Gastroesophageal sphincter (tissue), 3 donors: ENCODE measurements around the gene FBH1.

ENCODE experiments used
- CTCF ChIP-seq, 4 experiments: fragments of 200-600 bp in 2 of 4; fragments of 450-650 bp in 2 of 4; sonication (generic) in 1 of 4; IDR thresholded peaks; one replicate each; pipeline ENCODE4 v1.5.1; 2017 to 2019; ENCODE audit warnings: antibody characterized with exemption in 4 of 4, mild to moderate bottlenecking in 2 of 4, moderate library complexity in 2 of 4
- EP300 ChIP-seq: sonication (generic); formaldehyde crosslinking; IDR thresholded peaks from one replicate; pipeline ENCODE4 v1.6.1; 2017; ENCODE audit warnings: antibody characterized with exemption, mild to moderate bottlenecking

DNA sequence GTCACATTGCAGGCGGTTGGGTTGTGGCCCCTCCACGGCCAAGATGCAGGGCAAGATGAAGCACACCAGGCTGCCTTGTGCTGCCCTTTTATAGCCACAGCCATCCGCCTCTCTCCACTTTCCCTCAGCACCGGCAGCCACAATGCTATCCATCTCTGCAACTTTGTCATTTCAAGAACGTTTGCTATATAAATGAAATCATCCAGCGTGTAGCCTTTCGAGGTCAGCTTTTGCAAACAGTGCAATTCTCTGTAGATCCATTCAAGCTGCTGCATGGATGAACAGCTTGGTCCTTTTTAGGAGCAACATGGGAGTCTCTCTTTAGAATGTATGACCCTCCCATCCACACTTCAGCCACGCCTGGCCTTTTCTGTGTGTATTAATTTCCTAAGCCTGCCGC lies 93.7 kb downstream of the FBH1 start:
- no peak for TF ChIP-seq EP300
- no peak for TF ChIP-seq CTCF (IDR thresholded peaks at IDR 0.05)
